Measurements from ENCODE around the gene LGI4. TPM values are rescaled to one million over a fixed set of nuclear protein-coding genes. Genes with fewer than 3 reads are reported as not detected.

The LGI4 gene
- total and polyA plus RNA-seq, 2 donors from 2014 or later = 5.1 to 7.5 TPM

DNA sequence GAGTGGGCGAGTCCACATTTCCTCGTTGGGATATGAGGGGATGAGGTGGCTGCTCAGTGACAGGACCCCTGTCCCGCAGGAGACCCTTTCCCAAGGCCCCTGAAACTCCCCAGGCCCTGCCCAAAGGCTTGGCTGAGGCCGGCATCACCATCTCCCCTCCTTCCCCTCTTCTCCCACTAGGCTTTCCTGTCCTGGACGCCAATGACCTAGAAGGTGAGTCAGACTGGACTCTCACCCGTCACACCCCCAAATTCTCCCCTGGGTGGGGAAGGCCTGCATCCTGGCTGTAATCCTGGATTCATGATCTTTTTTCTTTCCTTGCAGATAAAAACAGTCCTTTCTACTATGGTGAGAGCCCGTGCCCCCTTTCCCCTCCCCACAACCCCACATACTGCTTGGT lies 14.0 kb downstream of the LGI4 start:
- Histone ChIP-seq H3K27me3 (ENCODE audit: control insufficient read depth, insufficient read depth, low read length) (no peaks in the 10 kb centered on the region), H3K9me3 (ENCODE audit: control insufficient read depth in 2 of 3, insufficient read depth in 1 of 3, low read length in 3 of 3) (no peaks in the 10 kb centered on the region), H3K9ac (ENCODE audit: low read length in 3 of 3) (no peak overlapping the region), H3K27ac (ENCODE audit: low read depth in 2 of 2, low read length in 2 of 2) (no peak overlapping the region), H3K4me1 (ENCODE audit: control insufficient read depth in 2 of 3, insufficient read depth in 2 of 3, low read depth in 1 of 3, low read length in 3 of 3) (peaks cover 0 to 9% (median 0%) of the 10 kb centered on the region in 3 donors), H3K36me3 (ENCODE audit: control insufficient read depth in 2 of 3, insufficient read depth in 3 of 3, low read length in 3 of 3) (no peaks in the 10 kb centered on the region), H3K4me3 (ENCODE audit: low read length in 3 of 3) (no peak overlapping the region)
- no peak for DNase-seq
- FAIRE-seq = no peak
- intact Hi-C loops (cut with DNase I) = no loop called here
- TF ChIP-seq, protein P1, sequence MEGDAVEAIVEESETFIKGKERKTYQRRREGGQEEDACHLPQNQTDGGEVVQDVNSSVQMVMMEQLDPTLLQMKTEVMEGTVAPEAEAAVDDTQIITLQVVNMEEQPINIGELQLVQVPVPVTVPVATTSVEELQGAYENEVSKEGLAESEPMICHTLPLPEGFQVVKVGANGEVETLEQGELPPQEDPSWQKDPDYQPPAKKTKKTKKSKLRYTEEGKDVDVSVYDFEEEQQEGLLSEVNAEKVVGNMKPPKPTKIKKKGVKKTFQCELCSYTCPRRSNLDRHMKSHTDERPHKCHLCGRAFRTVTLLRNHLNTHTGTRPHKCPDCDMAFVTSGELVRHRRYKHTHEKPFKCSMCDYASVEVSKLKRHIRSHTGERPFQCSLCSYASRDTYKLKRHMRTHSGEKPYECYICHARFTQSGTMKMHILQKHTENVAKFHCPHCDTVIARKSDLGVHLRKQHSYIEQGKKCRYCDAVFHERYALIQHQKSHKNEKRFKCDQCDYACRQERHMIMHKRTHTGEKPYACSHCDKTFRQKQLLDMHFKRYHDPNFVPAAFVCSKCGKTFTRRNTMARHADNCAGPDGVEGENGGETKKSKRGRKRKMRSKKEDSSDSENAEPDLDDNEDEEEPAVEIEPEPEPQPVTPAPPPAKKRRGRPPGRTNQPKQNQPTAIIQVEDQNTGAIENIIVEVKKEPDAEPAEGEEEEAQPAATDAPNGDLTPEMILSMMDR (IDR thresholded peaks at IDR 0.05; ENCODE audit: borderline replicate concordance, extremely low read depth, insufficient read depth) = no peak

DNA sequence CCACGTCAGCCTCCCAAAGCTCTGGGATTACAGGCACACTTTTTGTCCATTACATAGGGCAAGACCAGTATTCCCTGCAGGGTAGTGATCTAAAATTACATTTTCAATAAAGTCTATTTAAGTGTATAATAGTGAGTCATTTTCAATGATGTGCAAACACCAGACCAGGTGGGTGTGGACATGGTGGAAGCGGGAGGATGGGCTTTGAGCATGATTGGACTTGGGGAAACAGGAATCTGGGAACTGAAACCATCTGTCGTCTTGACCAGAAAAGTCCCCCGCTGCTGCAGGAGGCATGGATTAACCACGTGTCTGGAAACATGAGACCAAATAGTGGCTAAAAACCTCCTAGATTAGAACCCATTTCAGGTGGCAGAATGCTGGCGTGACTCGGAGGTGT lies 14.4 kb downstream of the LGI4 start:
- no peak for FAIRE-seq
- Histone ChIP-seq H3K27me3 (ENCODE audit: control insufficient read depth, insufficient read depth, low read length) (no peaks in the 10 kb centered on the region), H3K36me3 (ENCODE audit: control insufficient read depth in 2 of 3, insufficient read depth in 3 of 3, low read length in 3 of 3) (no peaks in the 10 kb centered on the region), H3K4me3 (ENCODE audit: low read length in 3 of 3) (no peak overlapping the region), H3K4me1 (ENCODE audit: control insufficient read depth in 2 of 3, insufficient read depth in 2 of 3, low read depth in 1 of 3, low read length in 3 of 3) (peaks cover 0 to 9% (median 0%) of the 10 kb centered on the region in 3 donors), H3K9ac (ENCODE audit: low read length in 3 of 3) (no peak overlapping the region), H3K27ac (ENCODE audit: low read depth in 2 of 2, low read length in 2 of 2) (no peak overlapping the region), H3K9me3 (ENCODE audit: control insufficient read depth in 2 of 3, insufficient read depth in 1 of 3, low read length in 3 of 3) (no peaks in the 10 kb centered on the region)
- DNase-seq = no peak
- intact Hi-C loops (cut with DNase I) = no loop called here
- TF ChIP-seq, protein P1 (IDR thresholded peaks at IDR 0.05; ENCODE audit: borderline replicate concordance, extremely low read depth, insufficient read depth) = no peak

DNA sequence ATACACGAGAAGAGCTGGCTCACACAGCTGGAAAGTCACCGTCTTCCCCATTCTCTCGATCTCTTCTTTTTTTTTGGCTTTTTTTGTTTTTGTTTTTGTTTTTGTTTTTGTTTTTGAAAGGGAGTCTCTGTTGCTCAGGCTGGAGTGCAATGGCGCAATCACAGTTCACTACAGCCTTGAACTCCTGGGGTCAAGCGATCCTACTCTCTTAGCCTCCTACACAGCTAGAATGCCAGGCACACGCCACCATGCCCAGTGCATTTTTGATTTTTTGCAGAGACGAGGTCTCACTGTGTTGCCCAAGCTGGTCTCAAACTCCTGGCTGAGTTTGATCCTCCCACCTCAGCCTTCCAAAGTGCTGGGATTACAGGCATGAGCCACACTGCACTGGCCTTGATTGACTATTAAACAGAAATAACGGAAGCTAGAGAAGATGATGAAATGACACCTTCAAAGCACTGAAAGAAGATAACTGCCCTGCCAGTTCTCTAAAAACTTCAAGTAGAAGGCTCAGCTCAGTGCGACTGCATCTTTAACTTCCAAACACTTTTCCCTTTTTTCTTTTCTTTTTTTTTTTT lies 15.2 kb downstream of the LGI4 start:
- no peak for FAIRE-seq
- Histone ChIP-seq H3K9ac (ENCODE audit: low read length in 3 of 3) (no peak overlapping the region), H3K4me3 (ENCODE audit: low read length in 3 of 3) (no peak overlapping the region), H3K4me1 (ENCODE audit: control insufficient read depth in 2 of 3, insufficient read depth in 2 of 3, low read depth in 1 of 3, low read length in 3 of 3) (peaks cover 0 to 10% (median 0%) of the 10 kb centered on the region in 3 donors), H3K36me3 (ENCODE audit: control insufficient read depth in 2 of 3, insufficient read depth in 3 of 3, low read length in 3 of 3) (no peaks in the 10 kb centered on the region), H3K27ac (ENCODE audit: low read depth in 2 of 2, low read length in 2 of 2) (no peak overlapping the region), H3K27me3 (ENCODE audit: control insufficient read depth, insufficient read depth, low read length) (no peaks in the 10 kb centered on the region), H3K9me3 (ENCODE audit: control insufficient read depth in 2 of 3, insufficient read depth in 1 of 3, low read length in 3 of 3) (no peaks in the 10 kb centered on the region)
- intact Hi-C loops (cut with DNase I) = no loop called here
- TF ChIP-seq, protein P1 (IDR thresholded peaks at IDR 0.05; ENCODE audit: borderline replicate concordance, extremely low read depth, insufficient read depth) = no peak
- no peak for DNase-seq

DNA sequence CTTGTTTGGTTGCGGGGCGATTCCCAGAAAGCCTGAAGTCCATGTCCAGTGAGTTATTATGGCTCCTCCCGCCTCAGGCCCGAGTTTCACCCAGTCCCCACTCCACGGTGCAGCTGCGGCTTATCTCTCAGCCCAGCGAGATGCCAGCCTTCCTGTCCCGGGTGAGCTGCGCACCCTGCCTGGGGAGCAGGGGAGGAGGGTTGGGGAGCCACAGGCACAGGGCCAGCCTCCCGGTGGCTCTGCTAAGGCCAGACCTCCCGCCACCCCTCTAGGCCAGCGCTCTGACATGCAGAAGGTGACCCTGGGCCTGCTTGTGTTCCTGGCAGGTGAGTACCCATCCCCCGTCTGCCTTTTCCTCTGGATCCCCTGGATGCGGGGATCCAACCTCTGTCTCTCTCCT lies 15.8 kb downstream of the LGI4 start:
- FAIRE-seq (no peak), DNase-seq (no peak)
- Histone ChIP-seq H3K27ac (ENCODE audit: low read depth in 2 of 2, low read length in 2 of 2) (no peak overlapping the region), H3K4me3 (ENCODE audit: low read length in 3 of 3) (no peak overlapping the region), H3K9ac (ENCODE audit: low read length in 3 of 3) (no peak overlapping the region), H3K27me3 (ENCODE audit: control insufficient read depth, insufficient read depth, low read length) (no peaks in the 10 kb centered on the region), H3K4me1 (ENCODE audit: control insufficient read depth in 2 of 3, insufficient read depth in 2 of 3, low read depth in 1 of 3, low read length in 3 of 3) (peaks cover 0 to 5% (median 4%) of the 10 kb centered on the region in 3 donors), H3K36me3 (ENCODE audit: control insufficient read depth in 2 of 3, insufficient read depth in 3 of 3, low read length in 3 of 3) (no peaks in the 10 kb centered on the region), H3K9me3 (ENCODE audit: control insufficient read depth in 2 of 3, insufficient read depth in 1 of 3, low read length in 3 of 3) (no peaks in the 10 kb centered on the region)
- intact Hi-C loops (cut with DNase I) = no loop called here
- TF ChIP-seq, protein P1 (IDR thresholded peaks at IDR 0.05; ENCODE audit: borderline replicate concordance, extremely low read depth, insufficient read depth) = no peak

All from kidney (tissue), 14 donors.